ENCODE results near the gene TP53AIP1. TPM values are rescaled to one million over a fixed set of nuclear protein-coding genes. Genes with fewer than 3 reads are reported as not detected.

Gene TP53AIP1
- total RNA-seq, 2 donors from 2014 or later = not detected

- Histone ChIP-seq H3K9ac (ENCODE audit: extremely low read depth, low read length, poor library complexity, severe bottlenecking) (no peak overlapping the region), H3K4me3 (ENCODE audit: low read length) (no peak overlapping the region), H3K4me1 (ENCODE audit: control insufficient read depth, insufficient read depth, low read length) (no peaks in the 10 kb centered on the region), H3K36me3 (ENCODE audit: control insufficient read depth, insufficient read depth, low read length) (no peaks in the 10 kb centered on the region), H3K9me3 (ENCODE audit: control insufficient read depth, low read length) (no peaks in the 10 kb centered on the region), H3K27me3 (ENCODE audit: control insufficient read depth, insufficient read depth, low read length, poor library complexity, severe bottlenecking) (no peaks in the 10 kb centered on the region), H3K27ac (ENCODE audit: low read depth, low read length) (no peak overlapping the region)
- no peak overlapping the region for H3K4me3 Mint-ChIP-seq
- no peaks in the 10 kb centered on the region for H3K36me3 Mint-ChIP-seq (ENCODE audit: low read depth)
- no peaks in the 10 kb centered on the region for H3K27me3 Mint-ChIP-seq (ENCODE audit: insufficient read depth)
- no peaks in the 10 kb centered on the region for H3K9me3 Mint-ChIP-seq
- H3K27ac Mint-ChIP-seq = no peak overlapping the region
- 42% methylated on average over 3 of the region's 3 CpGs; no CpG with 5 or more reads in 1 of the 2 experiments for WGBS, 2 experiments (ENCODE audit: insufficient coverage in 1 of 2, insufficient read length in 1 of 2)
- TF ChIP-seq, protein P1, sequence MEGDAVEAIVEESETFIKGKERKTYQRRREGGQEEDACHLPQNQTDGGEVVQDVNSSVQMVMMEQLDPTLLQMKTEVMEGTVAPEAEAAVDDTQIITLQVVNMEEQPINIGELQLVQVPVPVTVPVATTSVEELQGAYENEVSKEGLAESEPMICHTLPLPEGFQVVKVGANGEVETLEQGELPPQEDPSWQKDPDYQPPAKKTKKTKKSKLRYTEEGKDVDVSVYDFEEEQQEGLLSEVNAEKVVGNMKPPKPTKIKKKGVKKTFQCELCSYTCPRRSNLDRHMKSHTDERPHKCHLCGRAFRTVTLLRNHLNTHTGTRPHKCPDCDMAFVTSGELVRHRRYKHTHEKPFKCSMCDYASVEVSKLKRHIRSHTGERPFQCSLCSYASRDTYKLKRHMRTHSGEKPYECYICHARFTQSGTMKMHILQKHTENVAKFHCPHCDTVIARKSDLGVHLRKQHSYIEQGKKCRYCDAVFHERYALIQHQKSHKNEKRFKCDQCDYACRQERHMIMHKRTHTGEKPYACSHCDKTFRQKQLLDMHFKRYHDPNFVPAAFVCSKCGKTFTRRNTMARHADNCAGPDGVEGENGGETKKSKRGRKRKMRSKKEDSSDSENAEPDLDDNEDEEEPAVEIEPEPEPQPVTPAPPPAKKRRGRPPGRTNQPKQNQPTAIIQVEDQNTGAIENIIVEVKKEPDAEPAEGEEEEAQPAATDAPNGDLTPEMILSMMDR (conservative IDR thresholded peaks at IDR 0.05) = peak; percentile 81
- DNase-seq = peak; percentile 81
- H3K4me1 Mint-ChIP-seq = no peaks in the 10 kb centered on the region
Measured at GRCh38 chr11:128948583-128948982, 5.9 kb upstream of the TP53AIP1 start.

- no peak overlapping the region for H3K27ac Mint-ChIP-seq
- no peak for DNase-seq
- Histone ChIP-seq H3K4me1 (ENCODE audit: control insufficient read depth, insufficient read depth, low read length) (no peaks in the 10 kb centered on the region), H3K36me3 (ENCODE audit: control insufficient read depth, insufficient read depth, low read length) (no peaks in the 10 kb centered on the region), H3K9ac (ENCODE audit: extremely low read depth, low read length, poor library complexity, severe bottlenecking) (no peak overlapping the region), H3K27me3 (ENCODE audit: control insufficient read depth, insufficient read depth, low read length, poor library complexity, severe bottlenecking) (no peaks in the 10 kb centered on the region), H3K9me3 (ENCODE audit: control insufficient read depth, low read length) (no peaks in the 10 kb centered on the region), H3K27ac (ENCODE audit: low read depth, low read length) (no peak overlapping the region), H3K4me3 (ENCODE audit: low read length) (no peak overlapping the region)
- H3K27me3 Mint-ChIP-seq (ENCODE audit: insufficient read depth) = no peaks in the 10 kb centered on the region
- H3K4me3 Mint-ChIP-seq = no peak overlapping the region
- no peaks in the 10 kb centered on the region for H3K4me1 Mint-ChIP-seq
- no peaks in the 10 kb centered on the region for H3K9me3 Mint-ChIP-seq
- H3K36me3 Mint-ChIP-seq (ENCODE audit: low read depth) = no peaks in the 10 kb centered on the region
- TF ChIP-seq, protein P1 (conservative IDR thresholded peaks at IDR 0.05) = no peak
- 91% methylated on average over 2 of the region's 2 CpGs; no CpG with 5 or more reads in 1 of the 2 experiments for WGBS, 2 experiments (ENCODE audit: insufficient coverage in 1 of 2, insufficient read length in 1 of 2)
Measured at GRCh38 chr11:128947773-128948172, 5.1 kb upstream of the TP53AIP1 start.

- Mint-ChIP-seq H3K4me3 (no peak overlapping the region), H3K27me3 (ENCODE audit: insufficient read depth) (peaks cover 2% of the 10 kb centered on the region), H3K36me3 (ENCODE audit: low read depth) (no peaks in the 10 kb centered on the region), H3K9me3 (no peaks in the 10 kb centered on the region), H3K4me1 (no peaks in the 10 kb centered on the region), H3K27ac (no peak overlapping the region)
- Histone ChIP-seq H3K27me3 (ENCODE audit: control insufficient read depth, insufficient read depth, low read length, poor library complexity, severe bottlenecking) (no peaks in the 10 kb centered on the region), H3K27ac (ENCODE audit: low read depth, low read length) (no peak overlapping the region), H3K4me3 (ENCODE audit: low read length) (no peak overlapping the region), H3K9me3 (ENCODE audit: control insufficient read depth, low read length) (no peaks in the 10 kb centered on the region), H3K36me3 (ENCODE audit: control insufficient read depth, insufficient read depth, low read length) (no peaks in the 10 kb centered on the region), H3K9ac (ENCODE audit: extremely low read depth, low read length, poor library complexity, severe bottlenecking) (no peak overlapping the region), H3K4me1 (ENCODE audit: control insufficient read depth, insufficient read depth, low read length) (no peaks in the 10 kb centered on the region)
- WGBS, 2 experiments (ENCODE audit: insufficient coverage in 1 of 2, insufficient read length in 1 of 2) = 91% methylated on average over 2 of the region's 2 CpGs; no CpG with 5 or more reads in 1 of the 2 experiments
- TF ChIP-seq, protein P1 (conservative IDR thresholded peaks at IDR 0.05) = no peak
- no peak for DNase-seq
Measured at GRCh38 chr11:128946648-128947047, 4.0 kb upstream of the TP53AIP1 start.
